IMR-90 (cell line): ENCODE results near the gene COL5A2. TPM values are rescaled to one million over a fixed set of nuclear protein-coding genes. Genes with fewer than 3 reads are reported as not detected.

Experiments used
- ATAC-seq: fragments of 200-7000 bp; cut with Tn5 transposase; 2 replicates; pipeline ENCODE4 v1.9.1; 2020; ENCODE audit warnings: low read depth, mild to moderate bottlenecking, moderate library complexity
- BruUV-seq: library from RNA; stranded (reverse); fragments of 400-500 nt; replicated peaks from 2 replicates; lab custom pipeline; 2021; lab: Mats Ljungman, UMichigan
- CTCF ChIA-PET: fragments of 300-600 bp; formaldehyde crosslinking; extraction: SDS; loops from one replicate; lab custom pipeline; 2021; ENCODE audit warnings: antibody characterized with exemption; lab: Yijun Ruan, JAX
- POLR2A ChIA-PET: fragments of 300-600 bp; sonication (Branson Sonifier 250); formaldehyde crosslinking; loops from one replicate; lab custom pipeline; 2022; ENCODE audit warnings: antibody characterized with exemption; ENCODE audit not compliant: unreplicated experiment; lab: Charles Lee
- DNase-seq: peaks from one replicate; pipeline ENCODE4 v3.0.0; 2013
- H2AFZ ChIP-seq: replicated peaks from 2 replicates; pipeline ENCODE3; 2013; ENCODE audit warnings: low read length, mild to moderate bottlenecking; ENCODE audit not compliant: poor library complexity
- H2AK5ac ChIP-seq: 2 replicates; pipeline ENCODE4 v1.6.1; 2013; ENCODE audit warnings: low read depth, low read length, inconsistent platforms
- H2AK9ac ChIP-seq: replicated peaks from 2 replicates; pipeline ENCODE3; 2013; ENCODE audit warnings: mild to moderate bottlenecking, low read depth, low read length, moderate library complexity; ENCODE audit not compliant: poor library complexity
- H2BK120ac ChIP-seq: 2 replicates; pipeline ENCODE4 v1.6.1; 2013; ENCODE audit warnings: low read depth, low read length, inconsistent platforms
- H2BK15ac ChIP-seq: 3 replicates; pipeline ENCODE4 v1.6.1; 2013; ENCODE audit warnings: low read depth, low read length, inconsistent platforms
- H2BK20ac ChIP-seq: 2 replicates; pipeline ENCODE4 v1.6.1; 2013; ENCODE audit warnings: low read depth, mild to moderate bottlenecking, inconsistent platforms, low read length, moderate library complexity
- H2BK5ac ChIP-seq: 2 replicates; pipeline ENCODE4 v1.6.1; 2013; ENCODE audit warnings: mild to moderate bottlenecking, low read depth, low read length, inconsistent platforms; ENCODE audit not compliant: poor library complexity, severe bottlenecking
- H3K14ac ChIP-seq: replicated peaks from 2 replicates; pipeline ENCODE4 v1.6.1; 2013; ENCODE audit warnings: low read depth, low read length, inconsistent platforms
- H3K18ac ChIP-seq: 2 replicates; pipeline ENCODE4 v1.6.1; 2013; ENCODE audit warnings: low read depth, low read length, control low read depth
- H3K23ac ChIP-seq: 2 replicates; pipeline ENCODE4 v1.6.1; 2013; ENCODE audit warnings: low read depth, low read length, inconsistent platforms
- H3K27ac ChIP-seq: 2 replicates; pipeline ENCODE4 v1.5.1; 2013; ENCODE audit warnings: mild to moderate bottlenecking, control low read depth, low read length; ENCODE audit not compliant: insufficient read depth
- H3K27me3 ChIP-seq: 2 replicates; pipeline ENCODE4 v1.6.1; 2013; ENCODE audit warnings: low read length; ENCODE audit not compliant: control insufficient read depth, insufficient read depth
- H3K36me3 ChIP-seq: 2 replicates; pipeline ENCODE4 v1.6.1; 2013; ENCODE audit warnings: low read length, mixed read lengths; ENCODE audit not compliant: control insufficient read depth, insufficient read depth
- H3K4ac ChIP-seq: 2 replicates; pipeline ENCODE4 v1.6.1; 2013; ENCODE audit warnings: low read depth, low read length, inconsistent platforms
- H3K4me1 ChIP-seq: 2 replicates; pipeline ENCODE4 v1.6.1; 2013; ENCODE audit warnings: low read length, mixed read lengths; ENCODE audit not compliant: control insufficient read depth, insufficient read depth
- H3K4me2 ChIP-seq: 2 replicates; pipeline ENCODE4 v1.6.1; 2013; ENCODE audit warnings: low read depth, mild to moderate bottlenecking, control low read depth, low read length, moderate library complexity
- H3K4me3 ChIP-seq: 2 replicates; pipeline ENCODE4 v1.5.1; 2013; ENCODE audit warnings: low read depth, mild to moderate bottlenecking, control low read depth, low read length, moderate library complexity; ENCODE audit not compliant: insufficient read depth
- H3K56ac ChIP-seq: 2 replicates; pipeline ENCODE4 v1.6.1; 2013; ENCODE audit warnings: low read length, inconsistent platforms; ENCODE audit not compliant: insufficient read depth; ENCODE audit errors: extremely low read depth
- H3K79me1 ChIP-seq, 2 experiments: 2 replicates each; pipeline ENCODE4 v1.6.1; 2013; ENCODE audit warnings: low read length in 2 of 2, inconsistent platforms in 1 of 2, low read depth in 1 of 2
- H3K9ac ChIP-seq: 2 replicates; pipeline ENCODE4 v1.6.1; 2013; ENCODE audit warnings: low read depth, low read length, control low read depth
- H3K9me1 ChIP-seq: 2 replicates; pipeline ENCODE4 v1.6.1; 2013; ENCODE audit warnings: low read length, inconsistent platforms; ENCODE audit not compliant: insufficient read depth
- H3K9me3 ChIP-seq: 2 replicates; pipeline ENCODE4 v1.6.1; 2013; ENCODE audit warnings: low read length; ENCODE audit not compliant: control insufficient read depth, insufficient read depth
- H4K20me1 ChIP-seq: 2 replicates; pipeline ENCODE4 v1.6.1; 2013; ENCODE audit warnings: low read length, inconsistent platforms; ENCODE audit not compliant: insufficient read depth
- H4K5ac ChIP-seq: 2 replicates; pipeline ENCODE4 v1.6.1; 2013; ENCODE audit warnings: mild to moderate bottlenecking, low read depth, low read length, control low read depth
- H4K8ac ChIP-seq, 2 experiments: 2 replicates each; pipeline ENCODE4 v1.6.1; 2013; ENCODE audit warnings: low read depth in 2 of 2, low read length in 2 of 2, control low read depth in 1 of 2, inconsistent platforms in 1 of 2
- H4K91ac ChIP-seq: 2 replicates; pipeline ENCODE4 v1.6.1; 2013; ENCODE audit warnings: low read depth, low read length, inconsistent platforms; ENCODE audit not compliant: insufficient read depth
- CEBPB ChIP-seq: IDR thresholded peaks from 2 replicates; pipeline ENCODE4 v1.6.1; 2012; ENCODE audit warnings: low read depth, low read length, improper control_type of control experiment
- NFE2L2 ChIP-seq: fragments of 150-350 bp; IDR thresholded peaks from 2 replicates; pipeline ENCODE4 v1.6.1; 2016; ENCODE audit warnings: low read depth, mild to moderate bottlenecking, low read length
- RCOR1 ChIP-seq: IDR thresholded peaks from 2 replicates; pipeline ENCODE4 v1.6.1; 2012; ENCODE audit warnings: mild to moderate bottlenecking, low read length, improper control_type of control experiment; ENCODE audit not compliant: insufficient replicate concordance
- WGBS, 2 experiments: methylation state at CpG; one replicate each; pipeline versions ENCODE4 v1.1.5 to v1.1.7; 2013; ENCODE audit warnings: missing lambda C conversion rate in 2 of 2; ENCODE audit not compliant: insufficient read length in 1 of 2; ENCODE audit errors: extremely low coverage in 2 of 2; 5-methylcytosine and 5-hydroxymethylcytosine counted together
- dilution Hi-C: fragments of 300-500 bp; cut with HindIII; formaldehyde crosslinking; loops from one replicate; pipeline ENCODE4 v1.14.3; 2018; ENCODE audit warnings: low sequenced_read_pairs; ENCODE audit not compliant: unreplicated experiment
- in situ Hi-C: fragments of 300-500 bp; cut with MboI; formaldehyde crosslinking; loops from 3 replicates; pipeline ENCODE4 v1.14.3; 2019; ENCODE audit warnings: low sequenced_read_pairs, inconsistent platforms, mixed read lengths
- intact Hi-C: fragments of 100-400 bp; cut with micrococcal nuclease; formaldehyde crosslinking; loops from 2 replicates; pipeline ENCODE4 v1.10.0; 2022
- polyA plus RNA-seq, 3 experiments: library from polyadenylated mRNA; depleted of rRNA; stranded (reverse); fragments of >200 nt; gene quantifications; 2 replicates each; pipeline ENCODE4 v1.2.3, GENCODE V29; 2012; ENCODE audit warnings: low replicate concordance in 1 of 3
- total RNA-seq: library from RNA; depleted of rRNA; stranded (reverse); fragments of >200 nt; gene quantifications from 2 replicates; pipeline ENCODE4 v1.2.3, GENCODE V29; 2012

Gene COL5A2
- total and polyA plus RNA-seq, 2 of the 4 experiments (the other 2 are of a cell fraction): 181 to 257 TPM

GRCh38 chr2:189176516-189176915 lies 3.0 kb downstream of the COL5A2 start (continued):
- TF ChIP-seq RCOR1: no peak

GRCh38 chr2:189175869-189176433 lies 3.6 kb downstream of the COL5A2 start:
- peak overlapping the region; percentile 96 for H3K4me3 ChIP-seq
- no peak overlapping the region for H2BK15ac ChIP-seq
- peak overlapping the region; percentile 100 for H3K4me2 ChIP-seq
- in situ Hi-C loops (loop anchor here (10.0 kb wide), 1 partner anchor 109 kb away; no protein-coding TSS in a partner anchor), dilution Hi-C loops (no loop called here), intact Hi-C loops (loop anchor here (5.0 to 10.0 kb wide), 2 partner anchors 199 to 651 kb away; no protein-coding TSS in a partner anchor)
- peaks cover 0 to 33% of the 10 kb centered on the region in 2 experiments; a peak in 2 of 4 replicates for H3K79me1 ChIP-seq
- no peak overlapping the region for H2AK5ac ChIP-seq
- no TSS peak for BruUV-seq
- CTCF ChIA-PET: interaction anchor here (0.5 to 1.4 kb wide), 2 partner anchors 9 to 33 kb away, joined by 3 read pairs; no protein-coding TSS in a partner anchor
- H3K27ac ChIP-seq: peak overlapping the region; percentile 58; the same call in 1 of the 2 replicates
- H3K4ac ChIP-seq: no peak overlapping the region
- no peak overlapping the region for H3K23ac ChIP-seq
- peak overlapping the region; percentile 45; the same call in 1 of the 2 replicates for H3K9ac ChIP-seq
- H2AK9ac ChIP-seq: no peak overlapping the region
- H2BK5ac ChIP-seq: peak overlapping the region; percentile 59
- POLR2A ChIA-PET: interaction anchor here (1.0 to 3.6 kb wide), 2 partner anchors 12 to 85 kb away, joined by 3 to 8 read pairs; no protein-coding TSS in a partner anchor
- no peak overlapping the region for H4K91ac ChIP-seq
- TF ChIP-seq NFE2L2: no peak
- peak; percentile 75 for TF ChIP-seq CEBPB
- peaks cover 10% of the 10 kb centered on the region for H3K9me1 ChIP-seq
- H3K9me3 ChIP-seq: no peaks in the 10 kb centered on the region
- peaks cover 12% of the 10 kb centered on the region for H3K4me1 ChIP-seq
- no peak overlapping the region for H4K5ac ChIP-seq
- H4K8ac ChIP-seq: no peak overlapping the region
- ATAC-seq: no peak
- H2AFZ ChIP-seq: no peak overlapping the region
- peaks cover 41% of the 10 kb centered on the region for H4K20me1 ChIP-seq
- no peaks in the 10 kb centered on the region for H3K27me3 ChIP-seq
- no peak for DNase-seq
- peak overlapping the region; percentile 44; the same call in 1 of the 2 replicates for H3K14ac ChIP-seq
- no peak overlapping the region for H3K56ac ChIP-seq
- no peak overlapping the region for H2BK120ac ChIP-seq
- H3K36me3 ChIP-seq: peaks cover under 1% of the 10 kb centered on the region; the same call in 1 of the 2 replicates
- H2BK20ac ChIP-seq: no peak overlapping the region
- WGBS, 2 experiments: no CpG with 5 or more reads among the region's 2 CpGs
- H3K18ac ChIP-seq: no peak overlapping the region
